Uterus (tissue), 4 donors: ENCODE measurements around the gene HAO2. TPM values are rescaled to one million over a fixed set of nuclear protein-coding genes. Genes with fewer than 3 reads are reported as not detected.
"Not testable (repeated sequence)": the region's sequence is repeated elsewhere in the genome, so short reads cannot be mapped to it uniquely, and the experiment has no call there.

ENCODE experiments used
- DNase-seq, 2 donors: peaks; one replicate each; pipeline ENCODE4 v3.0.0-alpha.2; 2019 to 2020
- H3K27ac ChIP-seq, 2 donors: fragments of 200-600 bp; sonication (generic); 1 replicate in 1 of 2; 2 replicates in 1 of 2; pipeline ENCODE4 v1.5.1; 2016 to 2018
- H3K27me3 ChIP-seq, 2 donors: fragments of 200-600 bp; sonication (generic); one replicate each; pipeline ENCODE4 v1.5.1; 2018 to 2019; ENCODE audit warnings: control low read depth in 1 of 2
- H3K36me3 ChIP-seq, 2 donors: fragments of 200-600 bp; sonication (generic); one replicate each; pipeline ENCODE4 v1.5.1; 2019; ENCODE audit warnings: control low read depth in 1 of 2
- H3K4me1 ChIP-seq, 2 donors: fragments of 200-600 bp; sonication (generic); one replicate each; pipeline ENCODE4 v1.5.1; 2018 to 2019; ENCODE audit warnings: control low read depth in 1 of 2
- H3K4me3 ChIP-seq, 2 donors: fragments of 200-600 bp; sonication (generic); 1 replicate in 1 of 2; 2 replicates in 1 of 2; pipeline ENCODE4 v1.5.1; 2018 to 2019; ENCODE audit warnings: mild to moderate bottlenecking in 1 of 2
- H3K9me3 ChIP-seq, 2 donors: fragments of 200-600 bp; sonication (generic); one replicate each; pipeline ENCODE4 v1.5.1; 2019; ENCODE audit warnings: control low read depth in 1 of 2
- CTCF ChIP-seq, 4 experiments: fragments of 200-600 bp in 2 of 4; fragments of 450-650 bp in 2 of 4; sonication (generic) in 2 of 4; IDR thresholded peaks; one replicate each; pipeline ENCODE4 v1.5.1; 2016 to 2019; ENCODE audit warnings: antibody characterized with exemption in 4 of 4, mild to moderate bottlenecking in 2 of 4, moderate library complexity in 1 of 4
- POLR2A ChIP-seq, 2 donors: fragments of 450-650 bp; IDR thresholded peaks; one replicate each; pipeline ENCODE4 v1.6.1; 2016; ENCODE audit warnings: antibody characterized with exemption in 2 of 2, mild to moderate bottlenecking in 1 of 2, moderate library complexity in 1 of 2
- intact Hi-C: fragments of 100-400 bp; cut with DNase I; formaldehyde crosslinking; loops from one replicate; pipeline ENCODE4 v1.15.1; 2023; ENCODE audit warnings: low total_unique reads
- total RNA-seq, 4 donors: library from RNA; depleted of rRNA in 3 of 4; stranded (reverse); fragments of >200 nt in 3 of 4; gene quantifications; one replicate each; pipeline versions ENCODE4 v1.1.0 to v1.2.4, GENCODE V29; 2014 to 2023
- donor health status: DM: yes; HTN: yes; CAD: no.

The HAO2 gene
- total RNA-seq, 4 donors from 2014 or later: 0.90 to 1.4 TPM; not detected in 2

- TF ChIP-seq POLR2A (IDR thresholded peaks at IDR 0.05) (no peak), CTCF (IDR thresholded peaks at IDR 0.05) (no peak)
- Histone ChIP-seq H3K36me3 (no peaks in the 10 kb centered on the region), H3K9me3 (no peaks in the 10 kb centered on the region), H3K4me3 (no peak overlapping the region), H3K4me1 (no peaks in the 10 kb centered on the region), H3K27me3 (no peaks in the 10 kb centered on the region), H3K27ac (no peak overlapping the region)
- DNase-seq: no peak
- intact Hi-C loops: no loop called here
Measured at GRCh38 chr1:119345398-119345797, 23.2 kb upstream of the HAO2 start.

DNA sequence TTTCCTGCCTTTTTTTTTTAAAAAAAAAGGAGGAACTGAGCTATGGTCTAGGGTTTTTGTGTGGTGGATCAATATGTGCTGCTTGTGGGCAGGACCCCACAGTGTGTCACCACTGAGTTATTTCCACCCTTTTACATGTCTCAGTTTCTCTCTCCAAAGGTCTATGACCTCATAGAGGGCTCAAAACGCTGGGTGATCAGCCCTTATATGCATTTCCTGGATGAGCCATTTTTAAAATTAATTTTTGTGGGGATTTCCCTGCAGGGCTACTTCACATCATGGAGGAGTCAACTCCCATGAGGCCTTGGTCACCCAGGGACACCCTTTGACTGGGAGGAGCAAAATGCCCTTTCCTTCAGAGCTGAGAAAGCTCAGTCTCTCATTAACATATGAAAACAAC lies 20.7 kb upstream of the HAO2 start:
- intact Hi-C loops: no loop called here
- no peaks in the 10 kb centered on the region for H3K27me3 ChIP-seq
- H3K36me3 ChIP-seq: no peaks in the 10 kb centered on the region
- no peaks in the 10 kb centered on the region for H3K4me1 ChIP-seq
- H3K9me3 ChIP-seq: no peaks in the 10 kb centered on the region
- H3K27ac ChIP-seq: no peak overlapping the region
- DNase-seq: no peak
- H3K4me3 ChIP-seq: no peak overlapping the region
- TF ChIP-seq CTCF (IDR thresholded peaks at IDR 0.05) (no peak), POLR2A (IDR thresholded peaks at IDR 0.05) (no peak)

GRCh38 chr1:119348941-119349340 lies 19.6 kb upstream of the HAO2 start:
- no peaks in the 10 kb centered on the region for H3K9me3 ChIP-seq
- H3K27me3 ChIP-seq: no peaks in the 10 kb centered on the region
- no peak for DNase-seq
- no peak overlapping the region for H3K4me3 ChIP-seq
- TF ChIP-seq POLR2A (IDR thresholded peaks at IDR 0.05) (no peak), CTCF (IDR thresholded peaks at IDR 0.05) (no peak)
- no peak overlapping the region for H3K27ac ChIP-seq
- intact Hi-C loops: no loop called here
- no peaks in the 10 kb centered on the region for H3K36me3 ChIP-seq
- no peaks in the 10 kb centered on the region for H3K4me1 ChIP-seq

DNA sequence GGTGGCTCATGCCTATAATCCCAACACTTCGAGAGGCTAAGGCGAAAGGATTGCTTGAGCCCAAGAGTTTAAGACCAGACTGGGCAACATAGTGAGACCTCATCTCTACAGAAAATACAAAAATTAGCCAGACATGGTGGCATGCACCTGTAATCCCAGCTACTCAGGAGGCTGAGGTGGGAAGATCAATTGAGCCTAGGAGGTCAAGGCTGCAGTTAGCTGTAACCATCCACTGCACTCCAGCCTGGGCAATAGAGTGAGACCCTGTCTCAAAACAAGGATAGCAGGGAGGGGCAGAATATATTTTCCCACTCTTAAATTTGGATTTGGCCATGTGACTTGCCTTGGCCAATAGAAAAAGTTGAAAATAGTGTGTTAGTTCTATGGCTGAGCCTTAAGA lies 17.7 kb upstream of the HAO2 start:
- H3K27me3 ChIP-seq, intact Hi-C loops, H3K9me3 ChIP-seq, H3K36me3 ChIP-seq, H3K4me3 ChIP-seq, H3K27ac ChIP-seq, H3K4me1 ChIP-seq, DNase-seq: not testable (repeated sequence)

- intact Hi-C loops: no loop called here
- Histone ChIP-seq H3K4me3 (no peak overlapping the region), H3K36me3 (no peaks in the 10 kb centered on the region), H3K27me3 (no peaks in the 10 kb centered on the region), H3K27ac (no peak overlapping the region), H3K9me3 (no peaks in the 10 kb centered on the region), H3K4me1 (no peaks in the 10 kb centered on the region)
- TF ChIP-seq CTCF (IDR thresholded peaks at IDR 0.05) (no peak), POLR2A (IDR thresholded peaks at IDR 0.05) (no peak)
- no peak for DNase-seq
Measured at GRCh38 chr1:119351997-119352396, 16.6 kb upstream of the HAO2 start.

GRCh38 chr1:119353836-119354235 lies 14.7 kb upstream of the HAO2 start:
- Histone ChIP-seq H3K36me3 (no peaks in the 10 kb centered on the region), H3K9me3 (no peaks in the 10 kb centered on the region), H3K4me3 (no peak overlapping the region), H3K4me1 (no peaks in the 10 kb centered on the region), H3K27ac (no peak overlapping the region), H3K27me3 (no peaks in the 10 kb centered on the region)
- DNase-seq: no peak
- intact Hi-C loops: no loop called here
- TF ChIP-seq POLR2A (IDR thresholded peaks at IDR 0.05): no peak
- no peak for TF ChIP-seq CTCF (IDR thresholded peaks at IDR 0.05)
